T-helper 2 cell treated with Interferon-gamma antibody and Interleukin-4, amounts not matched to agents 100 ng/mL and 5 ng/mL, for 36 hours (primary cell): ENCODE measurements around the gene NDUFS1. TPM values are rescaled to one million over a fixed set of nuclear protein-coding genes. Genes with fewer than 3 reads are reported as not detected.
"Not testable (repeated sequence)": the region's sequence is repeated elsewhere in the genome, so short reads cannot be mapped to it uniquely, and the experiment has no call there.

ENCODE experiments used
- intact Hi-C: fragments of 100-400 bp; cut with micrococcal nuclease; formaldehyde crosslinking; loops from one replicate; pipeline ENCODE4 v1.15.1; 2023
- total RNA-seq: library from RNA; stranded (reverse); gene quantifications from 2 replicates; pipeline ENCODE4 v1.2.3, GENCODE V29; 2022

NDUFS1 gene
- total RNA-seq, 1 donor from 2014 or later: 64.5 TPM

- intact Hi-C loops: no loop called here
These were observed 4.1 kb upstream of the NDUFS1 start for GRCh38 chr2:206163251-206163880.

- intact Hi-C loops: not testable (repeated sequence)
These were observed 3.2 kb upstream of the NDUFS1 start for GRCh38 chr2:206162401-206162800.

GRCh38 chr2:206160807-206161179 lies 1.5 kb upstream of the NDUFS1 start:
- intact Hi-C loops: no loop called here

- intact Hi-C loops: no loop called here
These were observed 1.0 kb upstream of the NDUFS1 start for GRCh38 chr2:206160125-206160806.

- intact Hi-C loops: loop anchor here (1.0 to 10.0 kb wide), 8 partner anchors 72 to 1554 kb away; partner anchors contain the start of genes CCNYL1, CREB1, FASTKD2 and INO80D
These were observed 490 bp downstream of the NDUFS1 start for GRCh38 chr2:206158563-206159345.

- intact Hi-C loops: loop anchor here (5.0 to 10.0 kb wide), 4 partner anchors 152 to 1555 kb away; partner anchors contain the start of genes CCNYL1, KLF7 and METTL21A
These were observed 2.2 kb downstream of the NDUFS1 start for GRCh38 chr2:206157014-206157413.

GRCh38 chr2:206154197-206154596 lies 5.0 kb downstream of the NDUFS1 start:
- intact Hi-C loops: loop anchor here (10.0 kb wide), 1 partner anchor 149 kb away; no protein-coding TSS in a partner anchor

- intact Hi-C loops: loop anchor here (10.0 kb wide), 1 partner anchor 146 kb away; no protein-coding TSS in a partner anchor
These were observed 8.6 kb downstream of the NDUFS1 start for GRCh38 chr2:206150631-206151030.

- intact Hi-C loops: loop anchor here (10.0 kb wide), 1 partner anchor 145 kb away; no protein-coding TSS in a partner anchor
These were observed 9.1 kb downstream of the NDUFS1 start for GRCh38 chr2:206150168-206150567.

GRCh38 chr2:206149330-206149729 lies 9.9 kb downstream of the NDUFS1 start:
- intact Hi-C loops: no loop called here

GRCh38 chr2:206145665-206146064 lies 13.6 kb downstream of the NDUFS1 start:
- intact Hi-C loops: no loop called here

- intact Hi-C loops: no loop called here
These were observed 14.9 kb downstream of the NDUFS1 start for GRCh38 chr2:206144383-206144782.

GRCh38 chr2:206143451-206143850 lies 15.8 kb downstream of the NDUFS1 start:
- intact Hi-C loops: no loop called here

- intact Hi-C loops: no loop called here
These were observed 31.6 kb downstream of the NDUFS1 start for GRCh38 chr2:206127656-206128055.

GRCh38 chr2:206125901-206126300 lies 33.3 kb downstream of the NDUFS1 start:
- intact Hi-C loops: no loop called here

- intact Hi-C loops: not testable (repeated sequence)
These were observed 36.7 kb downstream of the NDUFS1 start for GRCh38 chr2:206122569-206122968.

- intact Hi-C loops: no loop called here
These were observed 43.0 kb downstream of the NDUFS1 start for GRCh38 chr2:206116278-206116677.

GRCh38 chr2:206115026-206115578 lies 44.1 kb downstream of the NDUFS1 start:
- intact Hi-C loops: no loop called here

GRCh38 chr2:206112846-206113547 lies 46.2 kb downstream of the NDUFS1 start:
- intact Hi-C loops: no loop called here

GRCh38 chr2:206112108-206112507 lies 47.1 kb downstream of the NDUFS1 start:
- intact Hi-C loops: no loop called here

- intact Hi-C loops: no loop called here
These were observed 50.5 kb downstream of the NDUFS1 start for GRCh38 chr2:206108713-206109112.
